Upper lobe of right lung (tissue), 1 donor: ENCODE results near the gene AIRE. TPM values are rescaled to one million over a fixed set of nuclear protein-coding genes. Genes with fewer than 3 reads are reported as not detected.

Source experiments
- ATAC-seq: fragments of 200-7000 bp; cut with Tn5 transposase; one replicate; pipeline ENCODE4 v1.9.1; 2020; ENCODE audit warnings: mild to moderate bottlenecking, moderate library complexity
- DNase-seq: peaks from one replicate; pipeline ENCODE4 v3.0.0-alpha.2; 2020
- H3K27ac ChIP-seq: fragments of 200-600 bp; one replicate; pipeline ENCODE4 v1.8.0; 2022
- H3K27me3 ChIP-seq: fragments of 200-600 bp; one replicate; pipeline ENCODE4 v1.8.0; 2022; ENCODE audit warnings: mild to moderate bottlenecking
- H3K36me3 ChIP-seq: fragments of 200-600 bp; one replicate; pipeline ENCODE4 v1.8.0; 2022
- H3K4me1 ChIP-seq: fragments of 200-600 bp; one replicate; pipeline ENCODE4 v1.8.0; 2022
- H3K4me3 ChIP-seq: fragments of 200-600 bp; one replicate; pipeline ENCODE4 v1.8.0; 2022; ENCODE audit warnings: mild to moderate bottlenecking
- H3K9me3 ChIP-seq: fragments of 200-600 bp; one replicate; pipeline ENCODE4 v1.8.0; 2022
- CTCF ChIP-seq: fragments of 200-600 bp; IDR thresholded peaks from one replicate; pipeline ENCODE4 v1.8.0; 2022; ENCODE audit warnings: antibody characterized with exemption
- intact Hi-C: fragments of 100-400 bp; cut with DNase I; formaldehyde crosslinking; loops from one replicate; pipeline ENCODE4 v1.11.0; 2022
- total RNA-seq: library from RNA; stranded (reverse); fragmentation: NEBNext Ultra II Directional; extraction: Animal tissue kit (Norgen Biotek cat#: 25700); gene quantifications from one replicate; pipeline ENCODE4 v1.2.1, GENCODE V29; 2021
- donor health status: DM: no; HTN: yes; CAD: no; lungs with severe emphysema.

The AIRE gene
- total RNA-seq, 1 donor from 2014 or later: not detected

- Histone ChIP-seq H3K4me1 (no peaks in the 10 kb centered on the region), H3K36me3 (no peaks in the 10 kb centered on the region), H3K4me3 (no peak overlapping the region), H3K27me3 (peaks cover 19% of the 10 kb centered on the region), H3K9me3 (no peaks in the 10 kb centered on the region), H3K27ac (no peak overlapping the region)
- TF ChIP-seq CTCF: no peak
- DNase-seq (no peak), ATAC-seq (no peak)
- intact Hi-C loops: no loop called here
Observed at GRCh38 chr21:44286086-44286715, 525 bp downstream of the AIRE start.

GRCh38 chr21:44286716-44287632 lies 1.3 kb downstream of the AIRE start:
- intact Hi-C loops: no loop called here
- no peak for TF ChIP-seq CTCF
- Histone ChIP-seq H3K4me1 (no peaks in the 10 kb centered on the region), H3K4me3 (no peak overlapping the region), H3K27me3 (peaks cover 19% of the 10 kb centered on the region), H3K27ac (no peak overlapping the region), H3K9me3 (no peaks in the 10 kb centered on the region), H3K36me3 (no peaks in the 10 kb centered on the region)
- ATAC-seq (no peak), DNase-seq (no peak)

GRCh38 chr21:44288251-44289110 lies 2.8 kb downstream of the AIRE start:
- TF ChIP-seq CTCF: no peak
- no peak for ATAC-seq
- peaks cover 19% of the 10 kb centered on the region for H3K27me3 ChIP-seq
- no peak overlapping the region for H3K4me3 ChIP-seq
- DNase-seq: no peak
- H3K9me3 ChIP-seq: no peaks in the 10 kb centered on the region
- no peak overlapping the region for H3K27ac ChIP-seq
- H3K4me1 ChIP-seq: no peaks in the 10 kb centered on the region
- intact Hi-C loops: no loop called here
- no peaks in the 10 kb centered on the region for H3K36me3 ChIP-seq

GRCh38 chr21:44289381-44290010 lies 3.8 kb downstream of the AIRE start:
- DNase-seq (no peak), ATAC-seq (no peak)
- peaks cover 19% of the 10 kb centered on the region for H3K27me3 ChIP-seq
- no peak for TF ChIP-seq CTCF
- H3K4me3 ChIP-seq: no peak overlapping the region
- no peak overlapping the region for H3K27ac ChIP-seq
- intact Hi-C loops: no loop called here
- no peaks in the 10 kb centered on the region for H3K4me1 ChIP-seq
- no peaks in the 10 kb centered on the region for H3K36me3 ChIP-seq
- no peaks in the 10 kb centered on the region for H3K9me3 ChIP-seq

- no peaks in the 10 kb centered on the region for H3K9me3 ChIP-seq
- ATAC-seq (no peak), DNase-seq (no peak)
- H3K4me3 ChIP-seq: no peak overlapping the region
- peaks cover 19% of the 10 kb centered on the region for H3K27me3 ChIP-seq
- peaks cover 5% of the 10 kb centered on the region for H3K4me1 ChIP-seq
- H3K27ac ChIP-seq: no peak overlapping the region
- intact Hi-C loops: no loop called here
- no peak for TF ChIP-seq CTCF
- no peaks in the 10 kb centered on the region for H3K36me3 ChIP-seq
Observed at GRCh38 chr21:44290327-44291077, 4.8 kb downstream of the AIRE start.
